H9 (cell line): ENCODE data around the gene CYP17A1. TPM values are rescaled to one million over a fixed set of nuclear protein-coding genes. Genes with fewer than 3 reads are reported as not detected.

Experiments
- DNase-seq: peaks from one replicate; pipeline ENCODE4 v3.0.0-alpha.2; 2017
- H2AFZ ChIP-seq: one replicate; pipeline ENCODE4 v1.6.1; 2013; ENCODE audit warnings: mild to moderate bottlenecking, low read length, control low read depth, moderate library complexity
- H2AK5ac ChIP-seq: 2 replicates; pipeline ENCODE4 v1.6.1; 2013; ENCODE audit warnings: low read length, control low read depth, mixed read lengths; ENCODE audit not compliant: insufficient read length
- H2BK120ac ChIP-seq: one replicate; pipeline ENCODE4 v1.6.1; 2013; ENCODE audit warnings: low read depth, mild to moderate bottlenecking, low read length, control low read depth, inconsistent platforms; ENCODE audit not compliant: poor library complexity, severe bottlenecking
- H2BK12ac ChIP-seq: 2 replicates; pipeline ENCODE4 v1.6.1; 2013; ENCODE audit warnings: low read length, control low read depth, mixed read lengths, low read depth; ENCODE audit not compliant: insufficient read length
- H2BK15ac ChIP-seq: 2 replicates; pipeline ENCODE4 v1.6.1; 2013; ENCODE audit warnings: low read depth, low read length, control low read depth
- H2BK20ac ChIP-seq: one replicate; pipeline ENCODE4 v1.6.1; 2013; ENCODE audit warnings: low read depth, mild to moderate bottlenecking, low read length, control low read depth, inconsistent platforms; ENCODE audit not compliant: poor library complexity, severe bottlenecking
- H2BK5ac ChIP-seq: 2 replicates; pipeline ENCODE4 v1.6.1; 2013; ENCODE audit warnings: low read length, control low read depth, mixed read lengths; ENCODE audit not compliant: insufficient read length
- H3K14ac ChIP-seq: 2 replicates; pipeline ENCODE4 v1.6.1; 2013; ENCODE audit warnings: low read length, control low read depth; ENCODE audit not compliant: insufficient read depth
- H3K18ac ChIP-seq: 2 replicates; pipeline ENCODE4 v1.6.1; 2013; ENCODE audit warnings: low read depth, mild to moderate bottlenecking, mixed read lengths, low read length, control low read depth; ENCODE audit not compliant: insufficient read length
- H3K23ac ChIP-seq: 2 replicates; pipeline ENCODE4 v1.6.1; 2013; ENCODE audit warnings: low read length, control low read depth, mixed read lengths, low read depth; ENCODE audit not compliant: insufficient read length
- H3K23me2 ChIP-seq: 2 replicates; pipeline ENCODE4 v1.6.1; 2013; ENCODE audit warnings: low read depth, mild to moderate bottlenecking, mixed read lengths, low read length, control low read depth; ENCODE audit not compliant: insufficient read length, poor library complexity, severe bottlenecking
- H3K27ac ChIP-seq: 2 replicates; pipeline ENCODE4 v1.5.1; 2013; ENCODE audit warnings: low read length, control low read depth, mixed read lengths, low read depth; ENCODE audit not compliant: insufficient read length
- H3K27me3 ChIP-seq: 2 replicates; pipeline ENCODE4 v1.6.1; 2013; ENCODE audit warnings: low read length, control low read depth, inconsistent platforms; ENCODE audit not compliant: insufficient read depth
- H3K4ac ChIP-seq: 2 replicates; pipeline ENCODE4 v1.6.1; 2013; ENCODE audit warnings: low read depth, mild to moderate bottlenecking, control low read depth, inconsistent platforms, low read length, moderate library complexity
- H3K4me1 ChIP-seq: 2 replicates; pipeline ENCODE4 v1.6.1; 2013; ENCODE audit warnings: low read length, control low read depth, inconsistent platforms; ENCODE audit not compliant: insufficient read depth
- H3K4me2 ChIP-seq: 2 replicates; pipeline ENCODE4 v1.6.1; 2013; ENCODE audit warnings: low read length, control low read depth, mixed read lengths; ENCODE audit not compliant: insufficient read length, insufficient read depth
- H3K56ac ChIP-seq: 2 replicates; pipeline ENCODE4 v1.6.1; 2013; ENCODE audit warnings: low read depth, mild to moderate bottlenecking, mixed read lengths, low read length, control low read depth; ENCODE audit not compliant: insufficient read length
- H3K79me1 ChIP-seq: 2 replicates; pipeline ENCODE4 v1.6.1; 2013; ENCODE audit warnings: low read depth, mild to moderate bottlenecking, moderate library complexity, low read length, control low read depth, inconsistent platforms; ENCODE audit not compliant: insufficient read depth, poor library complexity, severe bottlenecking
- H3K79me2 ChIP-seq: 2 replicates; pipeline ENCODE4 v1.6.1; 2013; ENCODE audit warnings: low read length, control low read depth, inconsistent platforms; ENCODE audit not compliant: insufficient read depth
- H3K9ac ChIP-seq: 2 replicates; pipeline ENCODE4 v1.6.1; 2013; ENCODE audit warnings: low read length, control low read depth, mixed read lengths; ENCODE audit not compliant: insufficient read length; ENCODE audit errors: extremely low read depth
- H3K9me3 ChIP-seq: one replicate; pipeline ENCODE4 v1.6.1; 2013; ENCODE audit warnings: low read depth, low read length, inconsistent platforms; ENCODE audit not compliant: control insufficient read depth
- H3T11ph ChIP-seq: one replicate; pipeline ENCODE4 v1.6.1; 2013; ENCODE audit warnings: mild to moderate bottlenecking, low read length, control low read depth, inconsistent platforms
- H4K20me1 ChIP-seq: one replicate; pipeline ENCODE4 v1.6.1; 2013; ENCODE audit not compliant: control insufficient read depth, insufficient read length, insufficient read depth
- H4K5ac ChIP-seq: 2 replicates; pipeline ENCODE4 v1.6.1; 2013; ENCODE audit warnings: low read depth, mild to moderate bottlenecking, mixed read lengths, low read length, control low read depth; ENCODE audit not compliant: insufficient read length
- H4K8ac ChIP-seq: replicated peaks from 2 replicates; pipeline ENCODE4 v1.6.1; 2013; ENCODE audit warnings: low read length, control low read depth, mixed read lengths, low read depth; ENCODE audit not compliant: insufficient read length
- H4K91ac ChIP-seq: 2 replicates; pipeline ENCODE4 v1.6.1; 2013; ENCODE audit warnings: low read depth, mild to moderate bottlenecking, moderate library complexity, mixed read lengths, low read length, control low read depth; ENCODE audit not compliant: insufficient read length
- H3K27ac Mint-ChIP-seq, 3 experiments: 2 replicates in 2 of 3; 3 replicates in 1 of 3; pipeline ENCODE4 v1.8.0; 2020 to 2021; ENCODE audit warnings: mixed read lengths in 3 of 3, mild to moderate bottlenecking in 1 of 3, moderate library complexity in 1 of 3
- H3K27me3 Mint-ChIP-seq: 2 replicates; pipeline ENCODE4 v1.8.0; 2021; ENCODE audit warnings: low read depth, mild to moderate bottlenecking, moderate library complexity, mixed read lengths
- H3K36me3 Mint-ChIP-seq, 3 experiments: 2 replicates in 2 of 3; 3 replicates in 1 of 3; pipeline ENCODE4 v1.8.0; 2020 to 2021; ENCODE audit warnings: low read depth in 3 of 3, mixed read lengths in 3 of 3; ENCODE audit not compliant: insufficient read depth in 1 of 3
- H3K4me1 Mint-ChIP-seq, 2 experiments: 2 replicates each; pipeline ENCODE4 v1.8.0; 2020; ENCODE audit warnings: mixed read lengths in 2 of 2
- H3K4me3 Mint-ChIP-seq, 2 experiments: 2 replicates in 1 of 2; 3 replicates in 1 of 2; pipeline ENCODE4 v1.8.0; 2020 to 2021; ENCODE audit warnings: mild to moderate bottlenecking in 2 of 2, mixed read lengths in 2 of 2, moderate library complexity in 1 of 2
- H3K9me3 Mint-ChIP-seq, 2 experiments: 2 replicates in 1 of 2; 3 replicates in 1 of 2; pipeline ENCODE4 v1.8.0; 2020; ENCODE audit warnings: mild to moderate bottlenecking in 2 of 2, mixed read lengths in 2 of 2, moderate library complexity in 1 of 2
- WGBS: extraction: QIAGEN DNeasy Blood & Tissue Kit; methylation state at CpG from one replicate; pipeline ENCODE4 v1.1.7; 2013; ENCODE audit warnings: missing lambda C conversion rate, low lambda C conversion rate, mixed read lengths; ENCODE audit not compliant: insufficient read length; ENCODE audit errors: extremely low coverage; 5-methylcytosine and 5-hydroxymethylcytosine counted together
- total RNA-seq: library from RNA; stranded (reverse); gene quantifications from 2 replicates; pipeline ENCODE4 v1.2.1, GENCODE V29; 2021
- TF ChIP-seq, protein P1 (sequence below): fragments of 200-600 bp; sonication (generic); conservative IDR thresholded peaks from 3 replicates; pipeline ENCODE4 v1.8.0; 2021; ENCODE audit warnings: antibody characterized with exemption, mild to moderate bottlenecking

Gene CYP17A1
- total RNA-seq, 1 experiment from 2014 or later = not detected

DNA sequence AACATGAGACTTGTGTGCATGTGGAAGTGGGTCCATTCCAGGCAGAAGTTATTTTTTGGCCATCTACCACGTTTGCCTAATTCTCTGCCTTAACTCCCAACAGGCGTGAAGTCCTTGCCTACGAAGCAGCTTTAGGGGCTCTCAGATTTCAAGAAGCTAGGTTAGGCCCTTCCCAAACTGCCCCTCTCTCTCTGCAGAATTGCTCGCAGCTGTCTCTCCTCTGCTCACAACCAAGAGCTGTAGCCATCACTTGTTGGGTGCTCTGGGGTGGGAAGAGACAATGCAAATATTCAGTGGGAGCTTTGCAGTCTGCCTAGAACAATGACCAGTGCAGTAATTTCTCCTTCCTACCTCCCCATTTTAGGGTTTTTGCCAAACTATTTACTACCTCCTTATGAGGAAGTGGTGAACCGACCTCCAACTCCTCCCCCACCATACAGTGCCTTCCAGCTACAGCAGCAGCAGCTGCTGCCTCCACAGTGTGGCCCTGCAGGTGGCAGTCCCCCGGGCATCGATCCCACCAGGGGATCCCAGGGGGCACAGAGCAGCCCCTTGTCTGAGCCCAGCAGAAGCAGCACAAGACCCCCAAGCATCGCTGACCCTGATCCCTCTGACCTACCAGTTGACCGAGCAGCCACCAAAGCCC, 24.9 kb downstream of the CYP17A1 start:
- H3K23me2 ChIP-seq = no peaks in the 10 kb centered on the region
- no peaks in the 10 kb centered on the region for H3K9me3 ChIP-seq
- no peaks in the 10 kb centered on the region for H4K20me1 ChIP-seq
- Mint-ChIP-seq H3K9me3 (no peaks in the 10 kb centered on the region), H3K27me3 (no peaks in the 10 kb centered on the region), H3K4me3 (no peak overlapping the region), H3K27ac (peak overlapping the region in 2 of 3 experiments; percentile 55 to 64; a peak in 2 of 7 replicates), H3K36me3 (peaks cover 0 to 33% (median 17%) of the 10 kb centered on the region in 3 experiments; a peak in 5 of 7 replicates), H3K4me1 (peaks cover 21 to 28% of the 10 kb centered on the region in 2 experiments)
- TF ChIP-seq, protein P1, sequence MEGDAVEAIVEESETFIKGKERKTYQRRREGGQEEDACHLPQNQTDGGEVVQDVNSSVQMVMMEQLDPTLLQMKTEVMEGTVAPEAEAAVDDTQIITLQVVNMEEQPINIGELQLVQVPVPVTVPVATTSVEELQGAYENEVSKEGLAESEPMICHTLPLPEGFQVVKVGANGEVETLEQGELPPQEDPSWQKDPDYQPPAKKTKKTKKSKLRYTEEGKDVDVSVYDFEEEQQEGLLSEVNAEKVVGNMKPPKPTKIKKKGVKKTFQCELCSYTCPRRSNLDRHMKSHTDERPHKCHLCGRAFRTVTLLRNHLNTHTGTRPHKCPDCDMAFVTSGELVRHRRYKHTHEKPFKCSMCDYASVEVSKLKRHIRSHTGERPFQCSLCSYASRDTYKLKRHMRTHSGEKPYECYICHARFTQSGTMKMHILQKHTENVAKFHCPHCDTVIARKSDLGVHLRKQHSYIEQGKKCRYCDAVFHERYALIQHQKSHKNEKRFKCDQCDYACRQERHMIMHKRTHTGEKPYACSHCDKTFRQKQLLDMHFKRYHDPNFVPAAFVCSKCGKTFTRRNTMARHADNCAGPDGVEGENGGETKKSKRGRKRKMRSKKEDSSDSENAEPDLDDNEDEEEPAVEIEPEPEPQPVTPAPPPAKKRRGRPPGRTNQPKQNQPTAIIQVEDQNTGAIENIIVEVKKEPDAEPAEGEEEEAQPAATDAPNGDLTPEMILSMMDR = no peak
- H3K4me2 ChIP-seq = no peak overlapping the region
- no peak overlapping the region for H2AFZ ChIP-seq
- H3K27ac ChIP-seq = no peak overlapping the region
- H3K27me3 ChIP-seq = no peaks in the 10 kb centered on the region
- H4K8ac ChIP-seq = no peak overlapping the region
- no peak overlapping the region for H3K23ac ChIP-seq
- H2AK5ac ChIP-seq = no peak overlapping the region
- H2BK20ac ChIP-seq = no peak overlapping the region
- no peak overlapping the region for H3T11ph ChIP-seq
- H3K79me2 ChIP-seq = no peaks in the 10 kb centered on the region
- H4K91ac ChIP-seq = no peak overlapping the region
- peaks cover 6% of the 10 kb centered on the region for H3K4me1 ChIP-seq
- H3K18ac ChIP-seq = no peak overlapping the region
- H2BK12ac ChIP-seq = no peak overlapping the region
- no peak overlapping the region for H2BK5ac ChIP-seq
- no peak overlapping the region for H2BK120ac ChIP-seq
- DNase-seq = no peak
- no CpG with 5 or more reads among the region's 9 CpGs for WGBS
- H3K9ac ChIP-seq = no peak overlapping the region
- no peak overlapping the region for H4K5ac ChIP-seq
- no peaks in the 10 kb centered on the region for H3K79me1 ChIP-seq
- H3K14ac ChIP-seq = no peak overlapping the region
- no peak overlapping the region for H3K4ac ChIP-seq
- H3K56ac ChIP-seq = no peak overlapping the region
- H2BK15ac ChIP-seq = no peak overlapping the region
